ENCODE data around the gene RAB11FIP4. TPM values are rescaled to one million over a fixed set of nuclear protein-coding genes. Genes with fewer than 3 reads are reported as not detected.
"Not testable (repeated sequence)": the region's sequence is repeated elsewhere in the genome, so short reads cannot be mapped to it uniquely, and the experiment has no call there.

The RAB11FIP4 gene
- total and polyA plus RNA-seq, 2 donors, result 5.3 to 9.2 TPM

- not testable (repeated sequence) for DNase-seq (ENCODE audit: low read depth in 6 of 9, low spot score in 9 of 9); H3K9me3 ChIP-seq (ENCODE audit: control insufficient read depth in 2 of 2, insufficient read depth in 1 of 2, low read length in 1 of 2); H3K27me3 ChIP-seq (ENCODE audit: control insufficient read depth in 2 of 2, insufficient read depth in 1 of 2, low read length in 1 of 2); H3K27ac ChIP-seq (ENCODE audit: low read depth in 1 of 2, low read length in 1 of 2); H3K4me1 ChIP-seq (ENCODE audit: control insufficient read depth in 2 of 2, insufficient read depth in 2 of 2, low read length in 2 of 2); H3K4me3 ChIP-seq (ENCODE audit: low read length in 2 of 2); H3K36me3 ChIP-seq (ENCODE audit: control insufficient read depth in 2 of 2, insufficient read depth in 2 of 2, low read length in 1 of 2)
- WGBS, result 97% methylated on average over 6 of the region's 6 CpGs
Observed at GRCh38 chr17:31383488-31383887, 8.0 kb upstream of the RAB11FIP4 start.

GRCh38 chr17:31385428-31386285 lies 5.8 kb upstream of the RAB11FIP4 start:
- Histone ChIP-seq H3K36me3 (ENCODE audit: control insufficient read depth in 2 of 2, insufficient read depth in 2 of 2, low read length in 1 of 2) (no peaks in the 10 kb centered on the region), H3K27ac (ENCODE audit: low read depth in 1 of 2, low read length in 1 of 2) (no peak overlapping the region), H3K27me3 (ENCODE audit: control insufficient read depth in 2 of 2, insufficient read depth in 1 of 2, low read length in 1 of 2) (peaks cover 10 to 25% of the 10 kb centered on the region in 2 donors), H3K4me3 (ENCODE audit: low read length in 2 of 2) (no peak overlapping the region), H3K9me3 (ENCODE audit: control insufficient read depth in 2 of 2, insufficient read depth in 1 of 2, low read length in 1 of 2) (no peaks in the 10 kb centered on the region), H3K4me1 (ENCODE audit: control insufficient read depth in 2 of 2, insufficient read depth in 2 of 2, low read length in 2 of 2) (no peaks in the 10 kb centered on the region)
- 97% methylated on average over 7 of the region's 7 CpGs for WGBS
- no peak for DNase-seq (ENCODE audit: low read depth in 6 of 9, low spot score in 9 of 9)

- WGBS, result 95% methylated on average over 3 of the region's 3 CpGs
- Histone ChIP-seq H3K36me3 (ENCODE audit: control insufficient read depth in 2 of 2, insufficient read depth in 2 of 2, low read length in 1 of 2) (no peaks in the 10 kb centered on the region), H3K4me3 (ENCODE audit: low read length in 2 of 2) (no peak overlapping the region), H3K4me1 (ENCODE audit: control insufficient read depth in 2 of 2, insufficient read depth in 2 of 2, low read length in 2 of 2) (peaks cover 2 to 4% of the 10 kb centered on the region in 2 donors), H3K27me3 (ENCODE audit: control insufficient read depth in 2 of 2, insufficient read depth in 1 of 2, low read length in 1 of 2) (peaks cover 18 to 31% of the 10 kb centered on the region in 2 donors), H3K27ac (ENCODE audit: low read depth in 1 of 2, low read length in 1 of 2) (no peak overlapping the region), H3K9me3 (ENCODE audit: control insufficient read depth in 2 of 2, insufficient read depth in 1 of 2, low read length in 1 of 2) (no peaks in the 10 kb centered on the region)
- no peak for DNase-seq (ENCODE audit: low read depth in 6 of 9, low spot score in 9 of 9)
Observed at GRCh38 chr17:31386542-31387075, 4.9 kb upstream of the RAB11FIP4 start.

GRCh38 chr17:31387438-31387837 lies 4.0 kb upstream of the RAB11FIP4 start:
- 97% methylated on average over 12 of the region's 12 CpGs for WGBS
- Histone ChIP-seq H3K4me1 (ENCODE audit: control insufficient read depth in 2 of 2, insufficient read depth in 2 of 2, low read length in 2 of 2) (peaks cover 4 to 9% of the 10 kb centered on the region in 2 donors), H3K36me3 (ENCODE audit: control insufficient read depth in 2 of 2, insufficient read depth in 2 of 2, low read length in 1 of 2) (no peaks in the 10 kb centered on the region), H3K27me3 (ENCODE audit: control insufficient read depth in 2 of 2, insufficient read depth in 1 of 2, low read length in 1 of 2) (peaks cover 26 to 38% of the 10 kb centered on the region in 2 donors), H3K27ac (ENCODE audit: low read depth in 1 of 2, low read length in 1 of 2) (no peak overlapping the region), H3K4me3 (ENCODE audit: low read length in 2 of 2) (no peak overlapping the region), H3K9me3 (ENCODE audit: control insufficient read depth in 2 of 2, insufficient read depth in 1 of 2, low read length in 1 of 2) (no peaks in the 10 kb centered on the region)
- no peak for DNase-seq (ENCODE audit: low read depth in 6 of 9, low spot score in 9 of 9)

GRCh38 chr17:31388351-31388750 lies 3.1 kb upstream of the RAB11FIP4 start:
- Histone ChIP-seq H3K27me3 (ENCODE audit: control insufficient read depth in 2 of 2, insufficient read depth in 1 of 2, low read length in 1 of 2) (peaks cover 36 to 47% of the 10 kb centered on the region in 2 donors), H3K9me3 (ENCODE audit: control insufficient read depth in 2 of 2, insufficient read depth in 1 of 2, low read length in 1 of 2) (peaks cover 0 to 7% of the 10 kb centered on the region in 2 donors), H3K27ac (ENCODE audit: low read depth in 1 of 2, low read length in 1 of 2) (no peak overlapping the region), H3K4me3 (ENCODE audit: low read length in 2 of 2) (no peak overlapping the region), H3K36me3 (ENCODE audit: control insufficient read depth in 2 of 2, insufficient read depth in 2 of 2, low read length in 1 of 2) (no peaks in the 10 kb centered on the region), H3K4me1 (ENCODE audit: control insufficient read depth in 2 of 2, insufficient read depth in 2 of 2, low read length in 2 of 2) (peaks cover 4 to 9% of the 10 kb centered on the region in 2 donors)
- WGBS, result 92% methylated on average over 2 of the region's 2 CpGs
- no peak for DNase-seq (ENCODE audit: low read depth in 6 of 9, low spot score in 9 of 9)

- Histone ChIP-seq H3K4me3 (ENCODE audit: low read length in 2 of 2) (no peak overlapping the region), H3K4me1 (ENCODE audit: control insufficient read depth in 2 of 2, insufficient read depth in 2 of 2, low read length in 2 of 2) (peaks cover 4 to 9% of the 10 kb centered on the region in 2 donors), H3K27ac (ENCODE audit: low read depth in 1 of 2, low read length in 1 of 2) (no peak overlapping the region), H3K27me3 (ENCODE audit: control insufficient read depth in 2 of 2, insufficient read depth in 1 of 2, low read length in 1 of 2) (peaks cover 39 to 53% of the 10 kb centered on the region in 2 donors), H3K9me3 (ENCODE audit: control insufficient read depth in 2 of 2, insufficient read depth in 1 of 2, low read length in 1 of 2) (peaks cover 0 to 7% of the 10 kb centered on the region in 2 donors), H3K36me3 (ENCODE audit: control insufficient read depth in 2 of 2, insufficient read depth in 2 of 2, low read length in 1 of 2) (no peaks in the 10 kb centered on the region)
- peak in 5 of 9 donors; percentile 9 to 54 (median 25) for DNase-seq (ENCODE audit: low read depth in 6 of 9, low spot score in 9 of 9)
- 68% methylated on average over 18 of the region's 18 CpGs for WGBS
Observed at GRCh38 chr17:31388770-31389656, 2.5 kb upstream of the RAB11FIP4 start.

GRCh38 chr17:31389657-31390381 lies 1.7 kb upstream of the RAB11FIP4 start:
- no peak for DNase-seq (ENCODE audit: low read depth in 6 of 9, low spot score in 9 of 9)
- WGBS, result 78% methylated on average over 22 of the region's 22 CpGs
- H3K27me3 ChIP-seq (ENCODE audit: control insufficient read depth in 2 of 2, insufficient read depth in 1 of 2, low read length in 1 of 2), result peaks cover 39 to 60% of the 10 kb centered on the region in 2 donors

GRCh38 chr17:31390426-31390747 lies 1.1 kb upstream of the RAB11FIP4 start:
- WGBS, result 92% methylated on average over 8 of the region's 8 CpGs
- no peaks in the 10 kb centered on the region for H3K36me3 ChIP-seq (ENCODE audit: control insufficient read depth in 2 of 2, insufficient read depth in 2 of 2, low read length in 1 of 2)
- peaks cover 42 to 65% of the 10 kb centered on the region in 2 donors for H3K27me3 ChIP-seq (ENCODE audit: control insufficient read depth in 2 of 2, insufficient read depth in 1 of 2, low read length in 1 of 2)
- peaks cover 4 to 9% of the 10 kb centered on the region in 2 donors for H3K4me1 ChIP-seq (ENCODE audit: control insufficient read depth in 2 of 2, insufficient read depth in 2 of 2, low read length in 2 of 2)
- no peak overlapping the region for H3K4me3 ChIP-seq (ENCODE audit: low read length in 2 of 2)
- H3K27ac ChIP-seq (ENCODE audit: low read depth in 1 of 2, low read length in 1 of 2), result no peak overlapping the region
- H3K9me3 ChIP-seq (ENCODE audit: control insufficient read depth in 2 of 2, insufficient read depth in 1 of 2, low read length in 1 of 2), result peaks cover 0 to 7% of the 10 kb centered on the region in 2 donors
- DNase-seq (ENCODE audit: low read depth in 6 of 9, low spot score in 9 of 9), result no peak

More at GRCh38 chr17:31389657-31390381, 1.7 kb upstream of the RAB11FIP4 start:
- Histone ChIP-seq H3K4me1 (ENCODE audit: control insufficient read depth in 2 of 2, insufficient read depth in 2 of 2, low read length in 2 of 2) (peaks cover 4 to 9% of the 10 kb centered on the region in 2 donors), H3K9me3 (ENCODE audit: control insufficient read depth in 2 of 2, insufficient read depth in 1 of 2, low read length in 1 of 2) (peaks cover 0 to 7% of the 10 kb centered on the region in 2 donors), H3K27ac (ENCODE audit: low read depth in 1 of 2, low read length in 1 of 2) (no peak overlapping the region), H3K36me3 (ENCODE audit: control insufficient read depth in 2 of 2, insufficient read depth in 2 of 2, low read length in 1 of 2) (no peaks in the 10 kb centered on the region), H3K4me3 (ENCODE audit: low read length in 2 of 2) (no peak overlapping the region)
